ENCODE results near the gene GREB1L. TPM values are rescaled to one million over a fixed set of nuclear protein-coding genes. Genes with fewer than 3 reads are reported as not detected.

The GREB1L gene
- polyA plus RNA-seq (23.3 and 24.2 TPM in 2 replicates), polyA minus RNA-seq (74.3 and 96.9 TPM in 2 replicates)

GRCh38 chr18:21242141-21242779, at the start of gene GREB1L:
TSS of gene GREB1L (plus strand) at chr18:21242232. CDS start at chr18:21383519, 141,287 bp downstream.
- no peaks in the 10 kb centered on the region for H3K36me3 ChIP-seq (ENCODE audit: insufficient read depth, low read length)
- H3K79me2 ChIP-seq (replicated peaks; ENCODE audit: insufficient read depth, low read length): peaks cover 29% of the 10 kb centered on the region
- no peaks in the 10 kb centered on the region for H3K9me3 ChIP-seq (ENCODE audit: low read length)
- TF ChIP-seq REST (IDR thresholded peaks at IDR 0.05; ENCODE audit: borderline replicate concordance): no peak
- no peak for TF ChIP-seq MXI1 (conservative IDR thresholded peaks at IDR 0.05; ENCODE audit: poor library complexity, severe bottlenecking)
- peak; percentile 67 for TF ChIP-seq RAD21 (conservative IDR thresholded peaks at IDR 0.05)
- peak; percentile 38 for TF ChIP-seq SMC3 (conservative IDR thresholded peaks at IDR 0.05; ENCODE audit: poor library complexity)
- no peak for TF ChIP-seq EZH2 (IDR thresholded peaks at IDR 0.05; ENCODE audit: borderline replicate concordance, insufficient read depth, low read length, poor library complexity, severe bottlenecking)
- TF ChIP-seq, protein P1, sequence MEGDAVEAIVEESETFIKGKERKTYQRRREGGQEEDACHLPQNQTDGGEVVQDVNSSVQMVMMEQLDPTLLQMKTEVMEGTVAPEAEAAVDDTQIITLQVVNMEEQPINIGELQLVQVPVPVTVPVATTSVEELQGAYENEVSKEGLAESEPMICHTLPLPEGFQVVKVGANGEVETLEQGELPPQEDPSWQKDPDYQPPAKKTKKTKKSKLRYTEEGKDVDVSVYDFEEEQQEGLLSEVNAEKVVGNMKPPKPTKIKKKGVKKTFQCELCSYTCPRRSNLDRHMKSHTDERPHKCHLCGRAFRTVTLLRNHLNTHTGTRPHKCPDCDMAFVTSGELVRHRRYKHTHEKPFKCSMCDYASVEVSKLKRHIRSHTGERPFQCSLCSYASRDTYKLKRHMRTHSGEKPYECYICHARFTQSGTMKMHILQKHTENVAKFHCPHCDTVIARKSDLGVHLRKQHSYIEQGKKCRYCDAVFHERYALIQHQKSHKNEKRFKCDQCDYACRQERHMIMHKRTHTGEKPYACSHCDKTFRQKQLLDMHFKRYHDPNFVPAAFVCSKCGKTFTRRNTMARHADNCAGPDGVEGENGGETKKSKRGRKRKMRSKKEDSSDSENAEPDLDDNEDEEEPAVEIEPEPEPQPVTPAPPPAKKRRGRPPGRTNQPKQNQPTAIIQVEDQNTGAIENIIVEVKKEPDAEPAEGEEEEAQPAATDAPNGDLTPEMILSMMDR (IDR thresholded peaks at IDR 0.05; ENCODE audit: poor library complexity, severe bottlenecking): peak; percentile 72
- peak; percentile 49 for TF ChIP-seq POLR2AphosphoS5 (IDR thresholded peaks at IDR 0.05)
- TF ChIP-seq EP300 (conservative IDR thresholded peaks at IDR 0.05; ENCODE audit: poor library complexity, severe bottlenecking): peak; percentile 18
- no peak for TF ChIP-seq TAF1 (IDR thresholded peaks at IDR 0.05; ENCODE audit: low read depth)
- no peaks in the 10 kb centered on the region for H3F3A ChIP-seq (ENCODE audit: insufficient read depth, low read length, poor library complexity, severe bottlenecking)
- H4K20me1 ChIP-seq (ENCODE audit: insufficient read depth): no peaks in the 10 kb centered on the region
- peak within 1 kb of the TSS; percentile 74 for H3K9ac ChIP-seq (ENCODE audit: low read length)
- peak within 1 kb of the TSS; percentile 98 for H3K4me3 ChIP-seq (ENCODE audit: low read length)
- H3K9me2 ChIP-seq (ENCODE audit: insufficient read depth, low read length): no peaks in the 10 kb centered on the region
- peak within 1 kb of the TSS; percentile 34 for H3K27ac ChIP-seq (ENCODE audit: low read length)
- peaks cover 3% of the 10 kb centered on the region for H3K27me3 ChIP-seq (ENCODE audit: insufficient read depth, low read depth, low read length)
- H3K4me2 ChIP-seq (ENCODE audit: low read length): peak within 1 kb of the TSS; percentile 84
- peak within 1 kb of the TSS; percentile 73 for H2AFZ ChIP-seq (ENCODE audit: low read depth, low read length)

GRCh38 chr18:21192308-21192624, 49.8 kb upstream of the GREB1L start:
- no peaks in the 10 kb centered on the region for H3F3A ChIP-seq (ENCODE audit: insufficient read depth, low read length, poor library complexity, severe bottlenecking)
- no peak overlapping the region for H3K9ac ChIP-seq (ENCODE audit: low read length)
- no peak overlapping the region for H3K4me2 ChIP-seq (ENCODE audit: low read length)
- no peak overlapping the region for H3K4me3 ChIP-seq (ENCODE audit: low read length)
- no peaks in the 10 kb centered on the region for H3K9me3 ChIP-seq (ENCODE audit: low read length)
- no peaks in the 10 kb centered on the region for H3K9me2 ChIP-seq (ENCODE audit: insufficient read depth, low read length)
- H2AFZ ChIP-seq (ENCODE audit: low read depth, low read length): no peak overlapping the region
- H3K27me3 ChIP-seq (ENCODE audit: insufficient read depth, low read depth, low read length): no peaks in the 10 kb centered on the region
- no peak overlapping the region for H3K27ac ChIP-seq (ENCODE audit: low read length)
- H3K36me3 ChIP-seq (ENCODE audit: insufficient read depth, low read length): no peaks in the 10 kb centered on the region
- TF ChIP-seq TAF1 (IDR thresholded peaks at IDR 0.05; ENCODE audit: low read depth) (no peak), REST (IDR thresholded peaks at IDR 0.05; ENCODE audit: borderline replicate concordance) (no peak), EZH2 (IDR thresholded peaks at IDR 0.05; ENCODE audit: borderline replicate concordance, insufficient read depth, low read length, poor library complexity, severe bottlenecking) (no peak), MXI1 (conservative IDR thresholded peaks at IDR 0.05; ENCODE audit: poor library complexity, severe bottlenecking) (no peak), EP300 (conservative IDR thresholded peaks at IDR 0.05; ENCODE audit: poor library complexity, severe bottlenecking) (no peak), POLR2AphosphoS5 (IDR thresholded peaks at IDR 0.05) (no peak), RAD21 (conservative IDR thresholded peaks at IDR 0.05) (no peak), SMC3 (conservative IDR thresholded peaks at IDR 0.05; ENCODE audit: poor library complexity) (no peak)
- TF ChIP-seq, protein P1 (IDR thresholded peaks at IDR 0.05; ENCODE audit: poor library complexity, severe bottlenecking): no peak
- no peaks in the 10 kb centered on the region for H4K20me1 ChIP-seq (ENCODE audit: insufficient read depth)
- no peaks in the 10 kb centered on the region for H3K79me2 ChIP-seq (replicated peaks; ENCODE audit: insufficient read depth, low read length)
